GM12891 (cell line): Measurements from ENCODE around the gene KCNMA1.

Experiments
- POLR2AphosphoS5 ChIP-seq: IDR thresholded peaks from 2 replicates; pipeline ENCODE4 v1.6.1; 2011; ENCODE audit warnings: low read depth, low read length, control low read depth
- SPI1 ChIP-seq: IDR thresholded peaks from 2 replicates; pipeline ENCODE4 v1.6.1; 2011; ENCODE audit warnings: low read depth, low read length, control low read depth
- TAF1 ChIP-seq: IDR thresholded peaks from 2 replicates; pipeline ENCODE4 v1.6.1; 2011; ENCODE audit warnings: low read depth, low read length, control low read depth

- TF ChIP-seq TAF1, result no peak
- TF ChIP-seq SPI1, result no peak
- TF ChIP-seq POLR2AphosphoS5, result no peak
Measured at GRCh38 chr10:77173615-77174461, 463.8 kb downstream of the KCNMA1 start.
